HG02870 (cell line): ENCODE measurements around the gene FAM124B.

ENCODE experiments used
- ATAC-seq: cut with Tn5 transposase; IDR thresholded peaks from one replicate; pipeline ENCODE4 v1.9.1; 2021; ENCODE audit warnings: mild to moderate bottlenecking, moderate library complexity; ENCODE audit not compliant: unreplicated experiment

The FAM124B gene

GRCh38 chr2:224401641-224402342 is at the start of gene FAM124B:
TSS of gene FAM124B (minus strand) at chr2:224402107. CDS start at chr2:224401768, 339 bp downstream.
- ATAC-seq = no peak

GRCh38 chr2:224449212-224450147 is 47.6 kb upstream of the FAM124B start:
- ATAC-seq = no peak

GRCh38 chr2:224448236-224448635 is 46.3 kb upstream of the FAM124B start:
- ATAC-seq = no peak

- no peak for ATAC-seq
These were observed 42.9 kb upstream of the FAM124B start for GRCh38 chr2:224444783-224445182.

- no peak for ATAC-seq
These were observed 42.1 kb upstream of the FAM124B start for GRCh38 chr2:224444021-224444420.

- peak; percentile 46 for ATAC-seq
These were observed 40.4 kb upstream of the FAM124B start for GRCh38 chr2:224442071-224442967.

- ATAC-seq = no peak
These were observed 39.1 kb upstream of the FAM124B start for GRCh38 chr2:224440988-224441387.

- ATAC-seq = no peak
These were observed 36.8 kb upstream of the FAM124B start for GRCh38 chr2:224438726-224439125.

- ATAC-seq = no peak
These were observed 34.7 kb upstream of the FAM124B start for GRCh38 chr2:224436634-224437033.

- ATAC-seq = no peak
These were observed 32.7 kb upstream of the FAM124B start for GRCh38 chr2:224434618-224435017.

- ATAC-seq = no peak
These were observed 31.5 kb upstream of the FAM124B start for GRCh38 chr2:224433442-224433841.

GRCh38 chr2:224432003-224432579 is 30.2 kb upstream of the FAM124B start:
- ATAC-seq = no peak

GRCh38 chr2:224429441-224429810 is 27.5 kb upstream of the FAM124B start:
- no peak for ATAC-seq

GRCh38 chr2:224428787-224429440 is 27.0 kb upstream of the FAM124B start:
- no peak for ATAC-seq

GRCh38 chr2:224427471-224427870 is 25.6 kb upstream of the FAM124B start:
- no peak for ATAC-seq

GRCh38 chr2:224426656-224427055 is 24.7 kb upstream of the FAM124B start:
- ATAC-seq = no peak

- no peak for ATAC-seq
These were observed 19.2 kb upstream of the FAM124B start for GRCh38 chr2:224421065-224421464.

GRCh38 chr2:224417947-224418346 is 16.0 kb upstream of the FAM124B start:
- ATAC-seq = no peak

GRCh38 chr2:224417361-224417729 is 15.4 kb upstream of the FAM124B start:
- ATAC-seq = no peak

- ATAC-seq = no peak
These were observed 14.9 kb upstream of the FAM124B start for GRCh38 chr2:224416656-224417360.
